Retina (tissue), 1 donor: Measurements from ENCODE around the gene OLFML2A.
"Not testable (repeated sequence)": the region's sequence is repeated elsewhere in the genome, so short reads cannot be mapped to it uniquely, and the experiment has no call there.

Source experiments
- DNase-seq: peaks from one replicate; pipeline ENCODE4 v3.0.0-alpha.2; 2016

The OLFML2A gene

DNA sequence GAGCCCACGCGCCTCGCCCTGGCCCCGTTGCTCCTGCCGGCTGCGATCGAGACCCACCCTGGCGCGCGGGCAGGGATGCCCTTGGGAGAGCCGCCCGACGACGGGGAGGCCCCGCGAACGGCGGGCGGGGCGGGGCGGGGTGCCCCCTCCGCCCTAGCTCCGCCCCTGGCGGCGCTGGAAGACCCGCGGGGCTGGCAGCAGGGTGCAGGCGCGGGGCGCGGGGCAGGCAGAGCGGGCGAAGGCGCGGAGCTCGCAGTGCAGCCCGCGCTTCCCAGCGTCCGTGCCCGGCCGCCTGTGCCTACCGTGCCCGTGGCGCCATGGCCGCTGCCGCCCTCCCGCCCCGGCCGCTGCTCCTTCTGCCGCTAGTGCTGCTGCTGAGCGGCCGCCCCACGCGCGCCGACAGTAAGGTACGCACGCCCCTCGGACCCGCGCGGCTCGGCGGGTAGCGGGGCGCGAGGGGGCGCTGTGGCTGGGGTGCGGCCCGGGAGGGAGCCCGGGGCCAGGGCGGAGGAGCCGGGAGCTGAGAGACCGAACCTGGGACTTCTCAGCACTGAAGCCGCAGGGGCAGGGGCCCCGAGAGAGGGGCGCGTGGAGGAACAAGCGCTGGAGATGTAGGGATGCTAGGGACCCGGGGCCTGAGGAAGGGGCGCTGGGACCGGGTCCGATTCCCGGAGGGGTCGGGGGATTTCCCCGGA lies at the start of gene OLFML2A:
OLFML2A (plus strand) TSS at position 180 of the 695 bp plus-strand sequence; CDS start at position 318, 138 bp downstream.
- peak; percentile 71 for DNase-seq

GRCh38 chr9:124730772-124731171 lies 46.2 kb upstream of the OLFML2A start:
- no peak for DNase-seq

DNA sequence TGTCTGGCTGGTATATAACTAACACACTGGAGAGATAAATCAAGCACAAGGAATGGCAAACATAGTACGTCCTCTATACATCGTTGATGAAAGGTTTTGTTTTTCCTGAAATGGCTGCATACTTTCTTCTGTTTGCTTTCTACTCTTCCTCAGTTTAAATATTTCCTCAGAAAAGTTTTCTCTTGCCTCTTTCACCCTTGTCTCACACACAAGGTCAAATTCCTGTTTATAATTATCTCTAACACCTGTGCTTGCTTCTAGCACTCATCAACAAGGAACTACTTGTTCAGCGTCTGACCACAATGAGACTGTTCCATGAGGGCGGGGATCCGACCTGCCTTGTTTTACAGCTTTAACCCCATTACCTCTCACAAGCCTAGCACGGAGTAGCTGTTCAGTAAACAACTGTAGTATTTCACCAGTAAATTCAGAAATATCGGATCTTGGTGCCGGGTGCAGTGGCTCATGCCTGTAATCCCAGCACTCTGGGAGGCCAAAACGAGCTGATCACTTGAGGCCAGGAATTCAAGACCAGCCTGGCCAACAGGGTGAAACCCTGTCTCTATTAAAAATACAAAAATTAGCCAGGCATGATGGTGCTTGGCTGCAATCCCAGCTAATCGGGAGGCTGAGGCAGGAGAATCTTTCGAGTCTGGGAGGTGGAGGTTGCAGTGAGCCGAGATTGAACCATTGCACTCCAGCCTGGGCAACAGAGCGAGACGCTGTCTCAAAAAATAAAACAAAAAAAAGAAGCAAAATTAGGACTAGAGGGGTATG lies 42.8 kb upstream of the OLFML2A start:
- no peak for DNase-seq

- not testable (repeated sequence) for DNase-seq
Measured at GRCh38 chr9:124734741-124735083, 42.2 kb upstream of the OLFML2A start.

- DNase-seq, result no peak
Measured at GRCh38 chr9:124735121-124735520, 41.8 kb upstream of the OLFML2A start.

DNA sequence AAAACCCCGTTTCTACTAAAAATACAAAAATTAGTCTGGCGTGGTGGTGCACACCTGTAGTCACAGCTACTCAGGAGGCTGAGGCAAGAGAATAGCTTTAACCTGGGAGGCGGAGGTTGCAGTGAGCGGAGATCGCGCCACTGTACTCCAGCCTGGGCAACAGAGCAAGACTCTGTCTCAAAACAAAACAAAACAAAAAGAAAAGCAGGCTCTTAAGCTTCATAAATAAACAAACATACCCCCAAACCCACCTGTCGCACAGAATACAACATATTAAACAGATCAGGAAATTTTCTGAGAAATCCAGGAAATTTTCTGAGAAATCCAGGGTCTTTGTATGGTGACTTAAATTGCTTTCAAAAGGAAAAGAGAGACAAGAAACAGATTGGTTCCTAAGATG lies 38.9 kb upstream of the OLFML2A start:
- DNase-seq, result not testable (repeated sequence)

DNA sequence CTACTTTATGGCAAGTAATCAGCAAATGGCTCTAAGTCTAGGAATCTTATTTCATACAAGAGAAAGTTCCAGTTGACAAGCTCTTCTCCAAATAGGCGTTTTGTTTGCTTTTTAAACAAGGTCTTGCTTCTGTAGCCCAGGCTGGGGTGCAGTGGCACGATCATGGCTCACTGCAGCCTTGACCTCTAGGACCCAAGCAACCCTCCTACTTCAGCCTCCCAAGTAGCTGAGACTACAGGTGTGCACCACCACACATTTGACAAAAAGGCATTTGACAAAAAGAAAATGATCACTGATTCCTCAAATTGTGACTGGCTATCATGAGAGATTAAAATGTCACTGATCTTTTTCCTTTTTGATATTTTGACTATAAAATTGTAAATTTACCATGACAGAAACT lies 37.6 kb upstream of the OLFML2A start:
- DNase-seq, result no peak

DNA sequence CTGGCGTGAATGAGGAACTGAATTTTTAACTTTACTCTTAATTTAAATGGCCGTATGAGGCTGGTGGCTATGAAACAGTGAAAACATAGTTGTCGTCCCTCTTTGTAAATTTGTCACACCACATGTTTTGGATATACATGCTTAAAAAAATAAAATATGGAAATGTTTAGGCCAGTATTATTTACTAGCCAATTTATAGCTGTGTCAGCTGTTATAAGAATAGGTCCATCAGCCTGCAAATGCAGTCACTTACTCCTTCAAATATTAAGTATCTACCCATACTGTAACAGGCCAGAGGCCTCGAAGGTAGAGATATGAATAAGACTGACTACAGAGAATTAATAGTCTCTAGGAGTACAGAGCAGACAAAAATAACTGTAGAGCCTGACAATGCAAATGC lies 35.8 kb upstream of the OLFML2A start:
- DNase-seq, result no peak

- DNase-seq, result no peak
Measured at GRCh38 chr9:124741662-124742061, 35.3 kb upstream of the OLFML2A start.

- no peak for DNase-seq
Measured at GRCh38 chr9:124742940-124743339, 34.0 kb upstream of the OLFML2A start.

- DNase-seq, result no peak
Measured at GRCh38 chr9:124743686-124744348, 33.1 kb upstream of the OLFML2A start.

DNA sequence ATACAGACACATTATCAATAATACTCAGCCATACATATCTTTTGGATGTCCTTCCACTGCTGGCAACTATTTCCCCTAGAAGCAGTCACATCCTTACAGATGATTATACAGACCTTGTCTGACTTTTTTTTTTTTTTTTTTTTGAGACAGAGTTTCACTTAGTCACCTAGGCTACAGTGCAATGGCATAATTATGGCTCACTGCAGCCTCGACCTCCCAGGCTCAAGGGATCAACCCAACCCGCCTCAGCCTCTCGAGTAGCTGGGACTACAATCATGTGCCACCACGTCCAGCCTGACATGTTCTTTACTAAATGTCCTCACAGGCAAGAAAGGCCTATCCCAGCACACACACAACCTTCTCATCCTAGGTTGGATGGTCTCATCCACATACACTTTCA lies 29.9 kb upstream of the OLFML2A start:
- no peak for DNase-seq

GRCh38 chr9:124749284-124749683 lies 27.6 kb upstream of the OLFML2A start:
- no peak for DNase-seq

DNA sequence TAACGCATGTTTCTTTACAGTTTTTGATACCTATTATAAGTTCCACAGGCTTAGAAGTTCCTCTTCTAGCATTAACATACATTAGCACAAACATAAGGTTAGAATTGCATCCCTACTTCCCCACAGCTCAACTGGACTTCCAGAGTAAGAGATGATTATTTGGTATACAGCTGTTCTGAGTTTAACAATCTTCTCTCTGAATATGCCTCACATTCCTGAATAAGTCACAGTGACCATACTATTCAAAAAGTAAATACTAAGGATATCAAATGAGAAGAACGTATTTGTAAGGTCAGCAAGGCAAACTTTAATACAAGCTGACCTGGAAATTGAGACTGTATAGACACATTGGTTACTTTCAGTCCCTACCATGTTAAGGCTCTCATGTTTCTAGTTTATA lies 27.2 kb upstream of the OLFML2A start:
- no peak for DNase-seq

- no peak for DNase-seq
Measured at GRCh38 chr9:124752967-124753366, 24.0 kb upstream of the OLFML2A start.

DNA sequence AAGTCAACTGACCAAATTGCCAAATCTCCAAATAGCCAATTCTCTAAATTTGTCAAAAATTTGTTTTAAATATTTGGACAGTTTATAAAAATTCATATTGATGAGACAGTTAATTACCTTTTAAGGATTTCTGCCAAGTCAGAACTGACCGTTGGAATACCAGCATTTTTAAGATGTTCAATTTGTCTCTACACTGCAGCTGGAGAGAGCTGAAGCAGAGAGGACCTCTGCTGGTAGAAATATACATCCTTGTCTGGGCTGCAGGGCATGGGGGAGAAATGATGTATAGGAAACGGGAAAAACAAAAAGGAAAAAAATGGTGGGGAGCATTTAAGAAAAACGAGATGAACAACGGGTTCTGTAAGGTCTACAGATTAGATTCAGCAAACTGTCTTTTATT lies 22.6 kb upstream of the OLFML2A start:
- no peak for DNase-seq

- no peak for DNase-seq
Measured at GRCh38 chr9:124755061-124755460, 21.9 kb upstream of the OLFML2A start.

DNA sequence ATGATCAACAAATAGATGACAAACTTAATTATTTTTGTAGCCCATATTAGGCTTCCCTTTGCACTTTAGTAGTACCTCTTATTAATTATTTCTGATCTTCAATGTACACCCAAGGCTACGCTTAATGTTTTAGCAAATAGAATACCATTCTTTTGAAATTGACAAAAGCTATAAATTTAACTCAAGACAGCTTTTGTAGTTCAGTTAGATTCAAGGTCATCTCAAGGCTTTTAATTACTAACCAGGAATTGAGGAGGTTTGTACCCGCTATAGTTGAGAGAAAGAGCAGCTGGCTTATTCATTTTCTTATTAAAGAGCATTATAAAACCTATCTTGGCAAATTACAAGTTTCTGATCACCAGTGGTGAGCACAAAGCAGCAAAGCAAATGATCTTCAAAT lies 20.9 kb upstream of the OLFML2A start:
- DNase-seq, result no peak

GRCh38 chr9:124757616-124758015 lies 19.3 kb upstream of the OLFML2A start:
- DNase-seq, result no peak

DNA sequence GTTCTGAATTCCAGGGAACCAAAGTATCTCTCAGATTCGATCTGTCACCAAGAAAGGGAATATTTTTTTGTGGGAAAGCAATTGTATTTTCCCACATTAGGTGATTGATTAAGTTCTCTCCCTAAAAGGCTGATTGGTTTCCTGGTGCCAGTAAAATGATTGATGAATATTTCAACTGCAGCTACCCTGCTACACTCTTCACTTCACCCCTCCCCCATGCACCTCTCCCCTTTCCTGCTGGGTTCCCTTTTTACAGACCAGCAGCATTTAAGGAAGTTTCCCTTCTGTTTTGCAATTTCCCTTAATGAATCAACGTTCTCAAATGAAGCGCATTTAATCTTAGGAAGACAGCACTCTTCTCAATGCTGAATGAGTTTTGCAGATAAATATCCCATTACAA lies 18.9 kb upstream of the OLFML2A start:
- DNase-seq, result no peak

DNA sequence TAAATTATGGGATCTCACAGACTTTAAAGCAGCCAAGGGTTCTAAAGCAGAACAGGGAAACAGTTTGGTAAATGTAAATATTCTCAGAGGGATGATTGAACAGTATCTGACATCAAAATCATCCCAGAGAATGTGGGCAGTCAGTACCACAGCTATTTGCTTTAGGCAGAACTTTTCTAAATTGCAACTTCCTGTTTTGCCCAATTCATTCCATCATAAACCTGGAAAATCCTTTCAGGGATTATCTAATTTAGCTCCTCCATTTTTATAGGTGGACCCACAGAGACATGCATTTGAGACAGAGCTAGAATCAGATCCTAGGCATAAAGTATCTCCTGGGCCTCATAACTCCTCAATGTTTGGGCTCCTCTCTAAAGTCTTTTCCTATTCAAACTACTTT lies 18.2 kb upstream of the OLFML2A start:
- DNase-seq, result no peak

GRCh38 chr9:124759327-124759726 lies 17.6 kb upstream of the OLFML2A start:
- no peak for DNase-seq

- no peak for DNase-seq
Measured at GRCh38 chr9:124760719-124761118, 16.2 kb upstream of the OLFML2A start.

- no peak for DNase-seq
Measured at GRCh38 chr9:124761196-124761595, 15.7 kb upstream of the OLFML2A start.
